CD4-positive, alpha-beta T cell treated with Interleukin-15 for 1 hour (primary cell): ENCODE data around the gene TBC1D10B.
"Not testable (repeated sequence)": the region's sequence is repeated elsewhere in the genome, so short reads cannot be mapped to it uniquely, and the experiment has no call there.

ENCODE experiments used
- DNase-seq: peaks from one replicate; pipeline ENCODE4 v3.0.0-alpha.2; 2020

Gene TBC1D10B

GRCh38 chr16:30397776-30398660, 27.7 kb upstream of the TBC1D10B start:
- DNase-seq: no peak

GRCh38 chr16:30397056-30397455, 26.8 kb upstream of the TBC1D10B start:
- DNase-seq: no peak

GRCh38 chr16:30396627-30397026, 26.3 kb upstream of the TBC1D10B start:
- DNase-seq: not testable (repeated sequence)

- DNase-seq: no peak
These were observed 25.8 kb upstream of the TBC1D10B start for GRCh38 chr16:30395992-30396585.

GRCh38 chr16:30395155-30395991, 25.1 kb upstream of the TBC1D10B start, which contains the start of gene ZNF48:
ZNF48 (plus strand) TSS chr16:30395420; CDS start chr16:30395795, 375 bp downstream.
- peak; percentile 71 for DNase-seq

- no peak for DNase-seq
These were observed 24.4 kb upstream of the TBC1D10B start for GRCh38 chr16:30394592-30395154.

- no peak for DNase-seq
These were observed 13.2 kb upstream of the TBC1D10B start for GRCh38 chr16:30383521-30383920.

GRCh38 chr16:30382111-30382881, 12.0 kb upstream of the TBC1D10B start, which contains the start of gene SEPTIN1:
SEPTIN1 (minus strand) TSS chr16:30382561; CDS start chr16:30382542, 19 bp downstream.
- DNase-seq: peak; percentile 78

- DNase-seq: no peak
These were observed 11.2 kb upstream of the TBC1D10B start for GRCh38 chr16:30381291-30382041.

- no peak for DNase-seq
These were observed 10.5 kb upstream of the TBC1D10B start for GRCh38 chr16:30380803-30381208.

- no peak for DNase-seq
These were observed 9.9 kb upstream of the TBC1D10B start for GRCh38 chr16:30380072-30380802.

- DNase-seq: no peak
These were observed 9.0 kb upstream of the TBC1D10B start for GRCh38 chr16:30379158-30379783.

- DNase-seq: peak; percentile 99
These were observed 8.2 kb upstream of the TBC1D10B start for GRCh38 chr16:30378236-30379157.

- peak; percentile 94 for DNase-seq
These were observed 7.5 kb upstream of the TBC1D10B start for GRCh38 chr16:30377812-30378235.

- no peak for DNase-seq
These were observed 6.9 kb upstream of the TBC1D10B start for GRCh38 chr16:30377050-30377811.

GRCh38 chr16:30376461-30376902, 6.2 kb upstream of the TBC1D10B start:
- no peak for DNase-seq

- no peak for DNase-seq
These were observed 5.6 kb upstream of the TBC1D10B start for GRCh38 chr16:30375864-30376263.

- DNase-seq: no peak
These were observed 4.2 kb upstream of the TBC1D10B start, which contains the start of gene MYL11 for GRCh38 chr16:30374538-30374937. MYL11 (plus strand) TSS chr16:30374802; CDS start chr16:30374858, 56 bp downstream.
